ENCODE measurements around the gene DSG1.
"Not testable (repeated sequence)": the region's sequence is repeated elsewhere in the genome, so short reads cannot be mapped to it uniquely, and the experiment has no call there.

The DSG1 gene

DNA sequence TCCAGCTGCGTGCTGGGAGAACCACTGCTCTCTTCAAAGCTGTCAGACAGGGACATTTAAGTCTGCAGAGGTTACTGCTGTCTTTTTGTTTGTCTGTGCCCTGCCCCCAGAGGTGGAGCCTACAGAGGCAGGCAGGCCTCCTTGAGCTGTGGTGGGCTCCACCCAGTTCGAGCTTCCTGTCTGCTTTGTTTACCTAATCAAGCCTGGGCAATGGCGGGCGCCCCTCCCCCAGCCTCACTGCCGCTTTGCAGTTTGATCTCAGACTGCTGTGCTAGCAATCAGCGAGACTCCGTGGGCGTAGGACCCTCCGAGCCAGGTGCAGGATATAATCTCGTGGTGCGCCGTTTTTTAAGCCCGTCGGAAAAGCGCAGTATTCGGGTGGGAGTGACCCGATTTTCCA lies 35.4 kb downstream of the DSG1 start:
- not testable (repeated sequence) for DNase-seq

DNA sequence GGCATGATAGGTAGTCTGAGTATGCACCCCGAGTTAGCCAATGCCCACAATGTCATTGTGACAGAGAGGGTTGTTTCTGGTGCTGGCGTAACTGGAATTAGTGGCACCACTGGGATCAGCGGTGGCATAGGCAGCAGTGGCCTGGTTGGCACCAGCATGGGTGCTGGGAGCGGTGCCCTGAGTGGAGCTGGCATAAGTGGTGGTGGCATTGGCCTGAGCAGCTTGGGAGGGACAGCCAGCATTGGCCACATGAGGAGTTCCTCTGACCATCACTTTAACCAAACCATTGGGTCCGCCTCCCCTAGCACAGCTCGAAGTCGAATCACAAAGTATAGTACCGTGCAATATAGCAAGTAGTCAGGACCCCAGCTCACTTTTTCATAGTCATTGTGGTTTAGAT lies 37.0 kb downstream of the DSG1 start:
- DNase-seq: no peak

DNA sequence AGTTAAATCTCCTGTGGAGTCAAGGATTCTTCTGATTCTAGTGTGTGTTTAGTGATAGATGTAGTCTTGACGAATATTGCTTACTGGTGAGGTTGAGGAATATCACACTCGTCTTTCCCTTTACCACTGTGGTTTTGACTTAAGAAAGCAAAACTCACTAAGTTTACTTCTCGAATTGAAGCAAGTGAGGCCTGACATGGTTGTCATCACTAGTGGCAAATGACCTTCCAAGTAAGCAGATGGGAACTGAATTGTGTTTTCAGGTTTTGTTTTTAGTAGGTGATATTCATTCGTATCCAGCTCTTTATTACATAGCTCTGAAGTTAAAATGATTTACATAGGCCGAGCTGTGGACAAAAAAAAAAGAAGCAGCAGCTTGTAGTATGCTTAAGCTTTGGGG lies 38.1 kb downstream of the DSG1 start:
- DNase-seq: no peak

DNA sequence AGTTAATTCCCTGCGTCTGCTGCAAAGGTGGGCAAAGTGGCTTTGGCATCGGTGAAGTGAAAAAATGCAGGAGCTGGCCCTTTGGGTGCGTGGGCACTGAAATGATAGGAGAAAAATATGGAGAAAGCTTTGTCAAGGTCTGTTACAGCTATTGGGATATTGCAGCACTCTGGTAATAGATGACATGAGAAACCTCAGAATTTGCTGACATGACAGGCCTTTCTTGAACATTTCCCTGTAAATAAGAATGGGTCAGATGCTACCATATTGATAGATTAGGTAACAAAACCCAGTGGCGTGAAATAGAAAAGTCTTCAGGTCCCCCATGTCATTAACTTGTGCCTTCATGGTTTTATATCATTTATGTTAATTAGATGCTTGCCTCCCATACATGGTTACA lies 46.2 kb downstream of the DSG1 start:
- DNase-seq: no peak

DNA sequence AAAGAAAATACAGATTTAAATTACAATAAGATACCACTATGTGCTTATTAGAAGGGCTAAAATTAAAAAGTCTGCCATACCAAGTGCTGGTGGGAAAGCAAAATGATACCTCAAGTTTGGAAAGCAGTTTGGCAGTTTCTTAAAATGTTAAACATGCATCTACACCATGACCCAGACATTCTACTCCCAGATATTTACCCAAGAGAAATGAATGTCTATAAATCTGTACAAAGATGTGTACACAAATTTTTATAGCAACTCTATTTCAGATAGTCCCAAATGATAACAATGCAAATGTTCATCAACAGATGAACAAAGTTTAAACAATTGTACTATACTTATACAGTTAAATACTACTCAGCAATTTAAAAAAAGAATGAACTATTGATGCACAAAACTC lies 51.5 kb downstream of the DSG1 start:
- no peak for DNase-seq

DNA sequence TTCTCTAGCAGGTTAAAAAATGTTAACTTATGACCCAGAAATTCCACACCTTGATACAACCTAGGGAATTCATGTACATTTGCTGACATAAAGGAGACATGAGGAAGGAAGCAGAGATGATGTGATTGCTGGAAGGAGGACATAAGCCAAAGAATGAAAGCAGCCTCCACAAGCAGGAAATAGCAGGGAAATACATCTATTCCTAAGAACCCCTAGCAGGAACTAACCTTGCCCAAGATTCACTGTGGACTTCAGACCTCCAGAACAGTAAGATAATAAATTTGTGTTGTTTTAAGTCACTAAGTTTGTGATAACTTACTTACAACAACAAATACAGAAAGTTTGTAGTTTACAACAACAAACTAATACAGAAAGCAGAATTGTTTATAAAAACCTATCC lies 54.0 kb downstream of the DSG1 start:
- DNase-seq: no peak

DNA sequence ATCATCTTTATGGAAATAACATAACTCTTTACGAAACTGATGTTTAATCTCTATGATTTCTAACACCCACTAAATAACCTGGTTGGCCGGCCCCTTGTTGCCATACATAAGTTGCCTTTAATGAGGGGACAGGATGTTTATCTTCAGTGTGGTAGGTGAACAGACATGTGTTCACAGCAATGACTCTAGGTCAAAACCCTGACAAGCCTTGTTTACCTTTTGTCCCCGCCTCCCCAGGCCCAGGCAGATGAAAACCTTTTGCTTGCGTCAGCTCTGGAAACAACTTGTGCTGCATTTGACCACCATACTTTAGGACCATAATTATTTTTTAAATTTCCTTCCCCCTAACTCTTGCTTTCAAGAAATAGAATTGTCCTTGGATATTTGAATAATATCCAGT lies 55.7 kb downstream of the DSG1 start:
- no peak for DNase-seq

DNA sequence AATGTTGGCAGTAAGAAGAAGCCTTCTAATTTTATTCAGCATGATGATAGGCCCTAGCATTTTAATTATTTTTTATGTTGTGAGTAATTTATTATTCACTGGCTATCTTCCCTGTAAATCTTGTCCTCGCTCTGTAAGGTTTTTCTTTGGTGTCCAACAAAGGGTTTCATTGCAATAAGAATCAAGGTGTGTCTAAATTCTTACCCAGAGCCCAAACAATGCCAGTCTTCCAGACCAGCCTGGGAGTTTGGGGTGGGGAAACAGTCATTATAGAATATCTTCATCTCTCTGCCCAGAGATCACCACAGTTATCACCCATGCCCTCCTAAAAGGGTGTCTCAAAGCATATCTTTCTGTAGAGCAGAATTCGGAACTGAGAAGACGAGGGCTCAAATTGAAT lies 58.5 kb downstream of the DSG1 start, which contains the start of gene DSG4:
DSG4 (plus strand) TSS at position 301 of the 400 bp plus-strand sequence. CDS start 135 bp downstream, outside the sequence.
- DNase-seq: no peak

DNA sequence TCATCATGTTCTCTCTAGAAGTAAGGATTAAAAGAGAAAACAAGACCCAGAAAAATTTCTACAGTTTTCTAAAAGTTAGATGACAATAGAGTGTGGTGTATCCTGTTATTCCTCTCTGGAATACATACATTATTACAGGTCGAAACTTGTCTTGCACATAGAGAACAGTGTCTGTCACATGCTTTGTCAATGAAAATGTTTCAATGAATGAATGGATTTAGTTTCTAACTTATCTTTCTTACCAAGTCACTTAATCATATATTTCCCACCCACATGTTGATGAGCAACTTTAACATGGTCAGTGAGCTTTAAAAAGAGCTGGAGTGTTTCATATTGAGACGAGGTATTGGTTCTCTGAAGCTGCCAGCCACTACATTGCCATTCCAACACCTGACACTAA lies 63.0 kb downstream of the DSG1 start:
- no peak for DNase-seq

DNA sequence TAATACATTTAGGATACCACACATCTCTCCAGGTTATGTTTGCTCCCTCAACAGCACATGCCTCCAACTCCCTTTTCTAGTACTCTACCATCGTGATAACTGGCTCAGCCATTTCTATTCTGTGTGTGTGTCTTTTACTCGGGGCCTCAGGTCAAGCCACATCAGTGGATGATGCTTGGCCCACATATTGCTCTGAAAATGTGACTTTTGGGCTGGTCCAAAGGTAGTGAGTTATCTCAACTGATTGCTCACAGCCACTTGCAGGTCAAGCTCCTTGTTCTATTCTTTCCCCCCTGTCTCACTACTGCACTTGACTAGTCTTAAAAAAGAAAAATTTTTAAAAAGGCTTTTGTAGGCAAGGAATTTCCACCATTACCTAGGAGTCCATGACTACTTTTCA lies 64.1 kb downstream of the DSG1 start:
- no peak for DNase-seq

DNA sequence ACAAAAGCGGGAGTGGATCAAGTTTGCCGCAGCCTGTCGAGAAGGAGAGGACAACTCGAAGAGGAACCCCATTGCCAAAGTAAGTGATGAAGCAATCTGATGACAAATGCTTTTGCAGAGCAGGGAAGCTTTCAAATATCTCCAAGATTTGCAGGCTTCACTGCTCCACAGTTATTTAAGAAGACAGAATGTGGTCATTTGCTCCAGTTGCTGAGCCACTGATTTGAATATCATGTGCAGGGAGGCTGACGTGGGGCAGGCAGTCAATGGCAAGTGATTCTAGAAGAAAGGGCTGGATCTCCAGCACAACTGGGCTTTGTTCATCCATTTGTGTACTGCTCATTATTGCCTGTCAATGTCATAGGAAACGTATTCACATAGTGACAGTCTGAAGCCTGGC lies 68.8 kb downstream of the DSG1 start:
- DNase-seq: no peak

DNA sequence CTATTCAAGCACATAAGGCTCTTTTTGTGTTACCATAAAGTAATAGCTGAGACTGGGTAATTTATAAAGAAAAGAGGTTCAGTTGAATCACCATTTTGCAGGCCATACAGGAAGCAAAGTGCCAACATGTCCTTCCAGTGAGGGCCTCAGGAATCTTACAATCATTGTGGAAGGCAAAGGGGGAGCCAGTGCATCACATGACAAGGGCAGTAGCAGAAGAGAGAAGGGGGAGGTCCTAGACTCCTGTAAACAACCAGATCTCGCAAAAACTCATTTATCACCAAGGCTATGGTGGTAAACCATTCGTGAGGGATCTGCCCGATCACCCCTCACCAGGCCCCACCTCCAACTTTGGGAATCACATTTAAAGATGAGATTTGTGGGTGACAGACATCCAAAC lies 75.3 kb downstream of the DSG1 start:
- DNase-seq: no peak

DNA sequence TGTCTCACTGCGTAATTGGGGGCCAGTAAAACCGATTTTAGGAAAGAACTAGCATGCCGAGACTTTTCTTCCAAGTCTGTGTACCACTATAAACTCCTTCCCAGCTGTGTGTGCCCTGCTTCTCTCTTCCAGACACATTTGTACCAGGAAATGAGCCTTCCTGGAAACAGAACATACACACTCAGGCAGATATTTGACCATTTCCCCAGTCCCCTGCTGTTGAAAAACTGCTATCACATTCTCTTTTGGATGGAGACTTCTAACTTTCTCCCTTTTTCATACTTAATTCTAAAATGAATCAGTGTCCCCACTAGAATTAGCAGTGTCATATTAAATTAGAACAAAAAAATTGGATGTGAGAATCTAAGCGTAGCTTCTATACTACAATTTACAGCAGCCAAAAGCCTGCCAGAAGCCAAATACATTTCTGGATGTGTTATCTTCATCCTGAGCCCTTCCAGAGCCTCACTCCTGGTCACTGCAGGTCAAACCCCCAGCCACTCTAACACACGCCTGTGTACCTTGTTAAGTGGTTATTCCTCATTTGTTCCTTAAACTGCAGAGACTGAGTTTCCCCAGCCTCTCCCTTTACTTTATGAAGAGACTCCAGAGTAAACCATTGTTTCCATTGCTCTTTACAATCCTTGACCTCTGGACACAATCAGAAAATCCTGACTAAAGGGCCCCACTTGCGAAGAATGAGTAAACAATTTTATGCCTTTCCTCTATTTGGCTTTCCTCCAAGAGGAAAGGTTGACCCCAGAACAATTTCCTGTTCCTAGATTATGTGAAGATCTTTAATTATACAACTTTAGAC lies 79.0 kb downstream of the DSG1 start:
- no peak for DNase-seq

DNA sequence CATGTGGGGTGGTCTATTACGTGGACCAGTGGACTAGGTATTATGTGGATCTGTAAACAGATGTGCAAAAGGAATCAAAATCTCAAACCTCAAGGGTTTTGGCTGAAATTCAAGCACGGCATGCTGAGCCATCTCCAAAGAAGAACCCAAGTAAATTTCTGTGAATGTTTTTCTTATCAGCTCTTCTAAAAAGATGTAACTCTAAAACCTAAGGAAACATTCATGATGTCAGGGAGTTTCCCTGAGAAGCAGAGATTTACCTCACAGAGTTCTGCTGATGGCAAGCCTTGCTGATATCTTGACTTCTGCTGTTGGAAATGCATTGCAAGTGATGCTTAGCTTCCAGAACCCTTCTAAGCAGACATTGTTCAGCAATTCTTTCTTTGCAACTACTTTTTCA lies 80.2 kb downstream of the DSG1 start:
- no peak for DNase-seq

DNA sequence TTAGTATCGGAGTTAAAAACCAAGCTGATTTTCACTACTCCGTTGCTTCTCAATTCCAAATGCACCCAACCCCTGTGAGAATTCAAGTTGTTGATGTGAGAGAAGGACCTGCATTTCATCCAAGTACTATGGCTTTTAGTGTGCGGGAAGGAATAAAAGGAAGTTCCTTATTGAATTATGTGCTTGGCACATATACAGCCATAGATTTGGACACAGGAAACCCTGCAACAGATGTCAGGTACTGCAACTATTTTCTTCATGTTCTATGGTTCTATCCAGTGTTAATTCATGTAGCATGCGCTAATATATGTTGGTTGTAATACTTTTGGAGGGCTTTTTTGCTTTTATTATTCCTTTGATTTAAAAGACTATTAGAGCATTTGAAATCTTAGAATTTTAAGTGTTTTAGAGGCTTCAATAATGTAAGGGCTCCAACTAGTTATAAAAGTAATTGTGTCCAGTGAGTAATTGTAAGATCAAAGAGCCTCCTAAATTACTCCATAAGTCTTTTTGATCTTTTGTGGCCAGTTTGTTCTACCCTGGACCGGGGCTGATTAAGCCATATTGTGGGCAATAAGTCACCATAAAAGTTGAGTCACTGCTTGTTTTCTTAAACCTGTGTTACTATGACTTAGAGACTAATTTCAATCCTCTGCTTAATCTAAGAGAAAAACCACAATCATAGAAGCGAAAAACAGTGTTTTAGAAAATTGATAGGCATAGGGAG lies 81.5 kb downstream of the DSG1 start:
- no peak for DNase-seq

DNA sequence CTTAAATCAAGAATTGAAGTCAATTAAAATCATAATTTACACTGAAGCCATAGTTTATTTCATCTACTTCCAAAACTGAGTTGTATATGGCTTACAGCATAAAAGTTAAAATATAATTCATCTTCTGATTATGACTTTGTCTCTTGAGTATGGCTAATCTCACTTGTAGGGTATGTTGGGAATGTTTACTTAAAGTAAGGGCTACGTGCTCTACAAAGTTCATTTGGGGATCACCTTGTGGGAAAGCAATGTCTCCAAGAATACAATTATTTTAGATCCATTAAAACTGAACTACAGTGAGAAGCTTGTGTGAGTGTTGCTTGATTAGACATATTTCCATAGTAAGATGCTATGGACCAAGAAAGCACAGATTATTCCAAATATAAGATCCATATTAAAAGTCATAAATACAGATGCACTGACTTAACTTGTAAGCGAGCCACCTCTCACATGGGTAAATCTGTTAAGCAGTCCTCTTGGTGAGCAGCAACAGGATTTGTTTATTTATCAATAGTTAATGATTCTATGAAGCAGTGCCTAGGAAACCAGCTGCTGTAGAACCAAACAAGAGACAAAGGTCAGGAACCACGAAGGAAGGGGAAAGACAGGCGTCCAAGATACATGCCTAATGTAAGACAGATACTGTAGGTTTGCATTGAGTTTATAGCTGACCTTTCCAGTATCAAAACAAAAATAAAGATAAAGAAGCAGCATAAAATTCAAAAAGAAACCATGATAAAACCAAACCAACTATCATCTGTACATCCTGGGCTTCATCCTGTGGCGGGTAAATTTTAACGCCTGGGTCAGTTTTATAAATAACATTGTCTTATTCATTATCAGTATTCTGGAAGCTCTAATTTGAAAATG lies 83.4 kb downstream of the DSG1 start:
- DNase-seq: no peak

DNA sequence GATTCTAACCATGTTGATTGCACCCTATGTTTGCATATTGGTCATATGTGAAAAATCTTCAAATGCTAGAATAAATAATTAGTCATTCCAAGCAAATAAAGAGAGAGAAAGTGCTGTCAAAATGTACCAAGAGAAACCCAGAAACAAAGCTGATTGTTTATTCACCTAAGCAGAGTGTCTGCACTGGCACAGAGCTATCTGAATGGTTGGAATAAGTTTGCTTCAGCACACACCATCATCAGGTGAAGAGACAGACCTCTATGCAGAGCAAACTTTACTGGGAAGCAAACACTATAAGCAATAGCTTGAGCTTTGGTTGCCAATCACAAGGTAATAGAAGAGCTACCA lies 84.0 kb downstream of the DSG1 start:
- DNase-seq: no peak

DNA sequence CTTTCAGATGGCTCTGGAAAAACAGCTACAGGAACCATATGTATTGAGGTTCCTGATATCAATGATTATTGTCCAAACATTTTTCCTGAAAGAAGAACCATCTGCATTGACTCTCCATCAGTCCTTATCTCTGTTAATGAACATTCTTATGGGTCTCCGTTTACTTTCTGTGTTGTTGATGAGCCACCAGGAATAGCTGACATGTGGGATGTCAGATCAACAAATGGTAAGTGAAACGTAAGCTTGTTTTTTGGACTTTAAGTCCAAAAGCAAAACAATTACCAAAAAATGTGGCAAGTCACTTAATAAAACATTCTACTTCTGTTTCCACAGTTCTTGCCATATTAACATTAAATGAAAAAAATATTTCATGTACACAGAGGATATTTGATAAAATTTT lies 85.4 kb downstream of the DSG1 start:
- DNase-seq: no peak
